PC-9 (cell line): ENCODE results near the gene KRTAP10-6.

Source experiments
- CTCF ChIP-seq: fragments of 200-600 bp; sonication (generic); conservative IDR thresholded peaks from 2 replicates; pipeline ENCODE4 v1.6.1; 2017; ENCODE audit warnings: mixed run types, antibody characterized with exemption, mild to moderate bottlenecking, moderate library complexity
- EZH2 ChIP-seq: fragments of 200-600 bp; sonication (generic); IDR thresholded peaks from 2 replicates; pipeline ENCODE4 v1.8.0; 2017; ENCODE audit warnings: antibody characterized with exemption, low read depth

GRCh38 chr21:44612029-44612486 is 19.8 kb upstream of the KRTAP10-6 start, which contains the start of gene KRTAP10-8:
- TF ChIP-seq CTCF (no peak), EZH2 (no peak)
